GM23338 (cell line): ENCODE measurements around the gene LBX1. TPM values are rescaled to one million over a fixed set of nuclear protein-coding genes. Genes with fewer than 3 reads are reported as not detected.

Experiments
- ATAC-seq: fragments of 200-7000 bp; cut with Tn5 transposase; 3 replicates; pipeline ENCODE4 v1.9.1; 2020
- DNase-seq: peaks from one replicate; pipeline ENCODE4 v3.0.0-alpha.2; 2015; ENCODE audit warnings: low spot score
- H2AFZ ChIP-seq: fragments of 200-600 bp; sonication (generic); 2 replicates; pipeline ENCODE4 v1.8.0; 2016; ENCODE audit warnings: antibody characterized with exemption, mild to moderate bottlenecking, moderate library complexity
- H3F3A ChIP-seq: fragments of 200-600 bp; sonication (generic); replicated peaks from 2 replicates; pipeline ENCODE4 v1.8.0; 2017; ENCODE audit warnings: antibody characterized with exemption, mixed run types, low read depth
- H3K27ac ChIP-seq: fragments of 200-600 bp; sonication (generic); 2 replicates; pipeline ENCODE4 v1.6.1; 2016; ENCODE audit warnings: low read depth
- H3K27me3 ChIP-seq: fragments of 200-600 bp; sonication (generic); 2 replicates; pipeline ENCODE4 v1.8.0; 2016; ENCODE audit warnings: mild to moderate bottlenecking, mixed run types, moderate library complexity; ENCODE audit not compliant: insufficient read depth
- H3K36me3 ChIP-seq: fragments of 200-600 bp; sonication (generic); 2 replicates; pipeline ENCODE4 v1.8.0; 2016; ENCODE audit warnings: mild to moderate bottlenecking; ENCODE audit not compliant: insufficient read depth
- H3K4me1 ChIP-seq: fragments of 200-600 bp; sonication (generic); 2 replicates; pipeline ENCODE4 v1.8.0; 2016; ENCODE audit warnings: mild to moderate bottlenecking, moderate library complexity; ENCODE audit not compliant: insufficient read depth
- H3K4me2 ChIP-seq: fragments of 200-600 bp; sonication (generic); 2 replicates; pipeline ENCODE4 v1.7.1; 2017; ENCODE audit warnings: mixed run types
- H3K4me3 ChIP-seq: fragments of 200-600 bp; sonication (generic); 2 replicates; pipeline ENCODE4 v1.6.1; 2016; ENCODE audit warnings: mixed run types
- H3K79me2 ChIP-seq: fragments of 200-600 bp; sonication (generic); replicated peaks from 2 replicates; pipeline ENCODE4 v1.8.0; 2017; ENCODE audit warnings: mild to moderate bottlenecking; ENCODE audit not compliant: insufficient read depth
- H3K9me2 ChIP-seq: fragments of 200-600 bp; sonication (generic); 2 replicates; pipeline ENCODE4 v1.8.0; 2017; ENCODE audit not compliant: insufficient read depth
- H4K20me1 ChIP-seq: fragments of 200-600 bp; sonication (generic); replicated peaks from 2 replicates; pipeline ENCODE4 v1.8.0; 2017; ENCODE audit warnings: mild to moderate bottlenecking; ENCODE audit not compliant: insufficient read depth
- H3K27ac Mint-ChIP-seq: 2 replicates; pipeline ENCODE4 v1.8.0; 2020; ENCODE audit warnings: inconsistent platforms, mild to moderate bottlenecking, moderate library complexity, mixed read lengths
- H3K27me3 Mint-ChIP-seq: 3 replicates; pipeline ENCODE4 v1.8.0; 2022; ENCODE audit warnings: low read depth, mild to moderate bottlenecking, moderate library complexity, mixed read lengths, inconsistent platforms; ENCODE audit not compliant: insufficient read depth, poor library complexity
- H3K36me3 Mint-ChIP-seq: 3 replicates; pipeline ENCODE4 v1.8.0; 2021; ENCODE audit warnings: low read depth, mild to moderate bottlenecking, inconsistent platforms, moderate library complexity, mixed read lengths
- H3K4me1 Mint-ChIP-seq: 3 replicates; pipeline ENCODE4 v1.8.0; 2020; ENCODE audit warnings: mild to moderate bottlenecking, inconsistent platforms, mixed read lengths
- H3K4me3 Mint-ChIP-seq: 3 replicates; pipeline ENCODE4 v1.8.0; 2021; ENCODE audit warnings: moderate library complexity, mild to moderate bottlenecking, inconsistent platforms, mixed read lengths
- H3K9me3 Mint-ChIP-seq: 3 replicates; pipeline ENCODE4 v1.8.0; 2020; ENCODE audit warnings: moderate library complexity, mild to moderate bottlenecking, inconsistent platforms, mixed read lengths
- CREB1 ChIP-seq: fragments of 250-450 bp; sonication (Bioruptor Pico); IDR thresholded peaks from 2 replicates; pipeline ENCODE4 v1.5.0; 2020; ENCODE audit warnings: low read depth, mild to moderate bottlenecking, moderate library complexity
- EZH2 ChIP-seq: fragments of 200-600 bp; sonication (generic); IDR thresholded peaks from one replicate; pipeline ENCODE4 v1.8.0; 2017; ENCODE audit warnings: antibody characterized with exemption, mild to moderate bottlenecking, low read depth; ENCODE audit not compliant: unreplicated experiment
- EZH2phosphoT487 ChIP-seq: fragments of 200-600 bp; sonication (generic); IDR thresholded peaks from one replicate; pipeline ENCODE4 v1.8.1; 2018; ENCODE audit warnings: antibody characterized with exemption; ENCODE audit not compliant: unreplicated experiment
- JUNB ChIP-seq: IDR thresholded peaks from one replicate; pipeline ENCODE4 v1.6.1; 2016; ENCODE audit warnings: antibody characterized with exemption; ENCODE audit not compliant: unreplicated experiment
- NANOG ChIP-seq: IDR thresholded peaks from 2 replicates; pipeline ENCODE4 v1.6.1; 2016; ENCODE audit warnings: antibody characterized with exemption, borderline replicate concordance
- POLR2AphosphoS5 ChIP-seq: IDR thresholded peaks from 2 replicates; pipeline ENCODE4 v1.6.1; 2016; ENCODE audit warnings: antibody characterized with exemption, low read depth
- STAT1 ChIP-seq: IDR thresholded peaks from one replicate; pipeline ENCODE4 v1.6.1; 2016; ENCODE audit warnings: antibody characterized with exemption; ENCODE audit not compliant: unreplicated experiment
- ZNF114 ChIP-seq: fragments of 250-450 bp; sonication (Bioruptor Pico); IDR thresholded peaks from 2 replicates; pipeline ENCODE4 v1.5.0; 2020; ENCODE audit warnings: mild to moderate bottlenecking, moderate library complexity
- ZNF331 ChIP-seq: fragments of 250-450 bp; sonication (Bioruptor Pico); IDR thresholded peaks from 2 replicates; pipeline ENCODE4 v1.5.0; 2020; ENCODE audit warnings: low read depth, mild to moderate bottlenecking, moderate library complexity
- ZNF462 ChIP-seq: fragments of 250-450 bp; sonication (Bioruptor Pico); IDR thresholded peaks from 2 replicates; pipeline ENCODE4 v1.5.0; 2020; ENCODE audit warnings: mild to moderate bottlenecking, moderate library complexity
- polyA plus RNA-seq: library from polyadenylated mRNA; unstranded; fragments of >200 nt; fragmentation: Nextera tagmentation; extraction: Ambion mirVana; gene quantifications from 2 replicates; pipeline ENCODE4 v1.2.1, GENCODE V29; 2016
- total RNA-seq: library from RNA; depleted of rRNA; stranded (reverse); fragments of >200 nt; shearing (Covaris generic); gene quantifications from 2 replicates; pipeline ENCODE4 v1.2.3, GENCODE V29; 2014
- TF ChIP-seq, protein P1 (sequence below), 2 experiments: fragments of 200-600 bp in 1 of 2; sonication (generic) in 1 of 2; conservative IDR thresholded peaks; 2 replicates each; pipeline versions ENCODE4 v1.5.1 to v1.6.1; 2016 to 2017; ENCODE audit warnings: antibody characterized with exemption in 2 of 2, low read depth in 2 of 2, mild to moderate bottlenecking in 2 of 2, moderate library complexity in 1 of 2
- TF ChIP-seq, protein P2 (sequence below): IDR thresholded peaks from 2 replicates; pipeline ENCODE4 v1.6.1; 2016; ENCODE audit warnings: antibody characterized with exemption
- TF ChIP-seq, protein P3 (sequence below): IDR thresholded peaks from one replicate; pipeline ENCODE4 v1.6.1; 2018; ENCODE audit warnings: antibody characterized with exemption; ENCODE audit not compliant: unreplicated experiment

Gene LBX1
- total and polyA plus RNA-seq, 2 experiments from 2014 or later = not detected

GRCh38 chr10:101241840-101242707, 12.8 kb upstream of the LBX1 start:
- Histone ChIP-seq H3F3A (0 out of 2 replicates have a peak, but pooled peaks cover 4% of the 10 kb centered on the region), H3K27ac (no peak overlapping the region), H3K4me2 (no peak overlapping the region), H3K4me1 (peaks cover 10% of the 10 kb centered on the region; the same call in 1 of the 2 replicates), H3K79me2 (no peaks in the 10 kb centered on the region), H3K4me3 (no peak overlapping the region), H4K20me1 (no peaks in the 10 kb centered on the region; the same call in 1 of the 2 replicates), H3K36me3 (no peaks in the 10 kb centered on the region), H2AFZ (no peak overlapping the region), H3K9me2 (no peaks in the 10 kb centered on the region), H3K27me3 (peaks cover 74% of the 10 kb centered on the region)
- ATAC-seq (no peak), DNase-seq (no peak)
- Mint-ChIP-seq H3K4me1 (peaks cover 9% of the 10 kb centered on the region), H3K27me3 (peaks cover 50% of the 10 kb centered on the region), H3K27ac (no peak overlapping the region), H3K4me3 (no peak overlapping the region), H3K36me3 (no peaks in the 10 kb centered on the region), H3K9me3 (no peaks in the 10 kb centered on the region; the same call in 2 of the 3 replicates)
- TF ChIP-seq ZNF114 (CRISPR knock-in tag) (no peak), ZNF462 (CRISPR knock-in tag) (no peak), ZNF331 (CRISPR knock-in tag) (no peak), EZH2 (no peak), POLR2AphosphoS5 (no peak), EZH2phosphoT487 (no peak), STAT1 (no peak), CREB1 (CRISPR knock-in tag) (no peak), NANOG (no peak), JUNB (no peak)
- TF ChIP-seq, protein P1, sequence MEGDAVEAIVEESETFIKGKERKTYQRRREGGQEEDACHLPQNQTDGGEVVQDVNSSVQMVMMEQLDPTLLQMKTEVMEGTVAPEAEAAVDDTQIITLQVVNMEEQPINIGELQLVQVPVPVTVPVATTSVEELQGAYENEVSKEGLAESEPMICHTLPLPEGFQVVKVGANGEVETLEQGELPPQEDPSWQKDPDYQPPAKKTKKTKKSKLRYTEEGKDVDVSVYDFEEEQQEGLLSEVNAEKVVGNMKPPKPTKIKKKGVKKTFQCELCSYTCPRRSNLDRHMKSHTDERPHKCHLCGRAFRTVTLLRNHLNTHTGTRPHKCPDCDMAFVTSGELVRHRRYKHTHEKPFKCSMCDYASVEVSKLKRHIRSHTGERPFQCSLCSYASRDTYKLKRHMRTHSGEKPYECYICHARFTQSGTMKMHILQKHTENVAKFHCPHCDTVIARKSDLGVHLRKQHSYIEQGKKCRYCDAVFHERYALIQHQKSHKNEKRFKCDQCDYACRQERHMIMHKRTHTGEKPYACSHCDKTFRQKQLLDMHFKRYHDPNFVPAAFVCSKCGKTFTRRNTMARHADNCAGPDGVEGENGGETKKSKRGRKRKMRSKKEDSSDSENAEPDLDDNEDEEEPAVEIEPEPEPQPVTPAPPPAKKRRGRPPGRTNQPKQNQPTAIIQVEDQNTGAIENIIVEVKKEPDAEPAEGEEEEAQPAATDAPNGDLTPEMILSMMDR (conservative IDR thresholded peaks at IDR 0.05; ENCODE audit: low read depth in 2 of 2) = no peak
- TF ChIP-seq, protein P2, sequence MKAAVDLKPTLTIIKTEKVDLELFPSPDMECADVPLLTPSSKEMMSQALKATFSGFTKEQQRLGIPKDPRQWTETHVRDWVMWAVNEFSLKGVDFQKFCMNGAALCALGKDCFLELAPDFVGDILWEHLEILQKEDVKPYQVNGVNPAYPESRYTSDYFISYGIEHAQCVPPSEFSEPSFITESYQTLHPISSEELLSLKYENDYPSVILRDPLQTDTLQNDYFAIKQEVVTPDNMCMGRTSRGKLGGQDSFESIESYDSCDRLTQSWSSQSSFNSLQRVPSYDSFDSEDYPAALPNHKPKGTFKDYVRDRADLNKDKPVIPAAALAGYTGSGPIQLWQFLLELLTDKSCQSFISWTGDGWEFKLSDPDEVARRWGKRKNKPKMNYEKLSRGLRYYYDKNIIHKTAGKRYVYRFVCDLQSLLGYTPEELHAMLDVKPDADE = no peak
- TF ChIP-seq, protein P3, sequence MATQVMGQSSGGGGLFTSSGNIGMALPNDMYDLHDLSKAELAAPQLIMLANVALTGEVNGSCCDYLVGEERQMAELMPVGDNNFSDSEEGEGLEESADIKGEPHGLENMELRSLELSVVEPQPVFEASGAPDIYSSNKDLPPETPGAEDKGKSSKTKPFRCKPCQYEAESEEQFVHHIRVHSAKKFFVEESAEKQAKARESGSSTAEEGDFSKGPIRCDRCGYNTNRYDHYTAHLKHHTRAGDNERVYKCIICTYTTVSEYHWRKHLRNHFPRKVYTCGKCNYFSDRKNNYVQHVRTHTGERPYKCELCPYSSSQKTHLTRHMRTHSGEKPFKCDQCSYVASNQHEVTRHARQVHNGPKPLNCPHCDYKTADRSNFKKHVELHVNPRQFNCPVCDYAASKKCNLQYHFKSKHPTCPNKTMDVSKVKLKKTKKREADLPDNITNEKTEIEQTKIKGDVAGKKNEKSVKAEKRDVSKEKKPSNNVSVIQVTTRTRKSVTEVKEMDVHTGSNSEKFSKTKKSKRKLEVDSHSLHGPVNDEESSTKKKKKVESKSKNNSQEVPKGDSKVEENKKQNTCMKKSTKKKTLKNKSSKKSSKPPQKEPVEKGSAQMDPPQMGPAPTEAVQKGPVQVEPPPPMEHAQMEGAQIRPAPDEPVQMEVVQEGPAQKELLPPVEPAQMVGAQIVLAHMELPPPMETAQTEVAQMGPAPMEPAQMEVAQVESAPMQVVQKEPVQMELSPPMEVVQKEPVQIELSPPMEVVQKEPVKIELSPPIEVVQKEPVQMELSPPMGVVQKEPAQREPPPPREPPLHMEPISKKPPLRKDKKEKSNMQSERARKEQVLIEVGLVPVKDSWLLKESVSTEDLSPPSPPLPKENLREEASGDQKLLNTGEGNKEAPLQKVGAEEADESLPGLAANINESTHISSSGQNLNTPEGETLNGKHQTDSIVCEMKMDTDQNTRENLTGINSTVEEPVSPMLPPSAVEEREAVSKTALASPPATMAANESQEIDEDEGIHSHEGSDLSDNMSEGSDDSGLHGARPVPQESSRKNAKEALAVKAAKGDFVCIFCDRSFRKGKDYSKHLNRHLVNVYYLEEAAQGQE = no peak
